WTC11 (cell line): ENCODE results near the gene GTF2H3.

Experiments used
- ATF1 ChIP-seq: sonication (generic); formaldehyde crosslinking; IDR thresholded peaks from 2 replicates; pipeline ENCODE4 v1.8.1; 2023; ENCODE audit warnings: mild to moderate bottlenecking, moderate library complexity, missing genetic modification reagents
- ATF6 ChIP-seq: sonication (generic); formaldehyde crosslinking; IDR thresholded peaks from 2 replicates; pipeline ENCODE4 v1.8.1; 2023; ENCODE audit warnings: mild to moderate bottlenecking, missing genetic modification reagents
- ESRRA ChIP-seq: sonication (generic); formaldehyde crosslinking; IDR thresholded peaks from 2 replicates; pipeline ENCODE4 v1.8.1; 2022; ENCODE audit warnings: mild to moderate bottlenecking, missing genetic modification reagents, borderline replicate concordance
- MXD4 ChIP-seq: fragments of 250-450 bp; sonication (Bioruptor Pico); IDR thresholded peaks from 2 replicates; pipeline ENCODE4 v1.8.0; 2021; ENCODE audit warnings: mild to moderate bottlenecking, moderate library complexity, borderline replicate concordance
- NR2C2 ChIP-seq: sonication (generic); formaldehyde crosslinking; IDR thresholded peaks from 2 replicates; pipeline ENCODE4 v1.8.0; 2022; ENCODE audit warnings: mild to moderate bottlenecking, missing genetic modification reagents
- NR3C1 ChIP-seq: sonication (generic); formaldehyde crosslinking; conservative IDR thresholded peaks from 2 replicates; pipeline ENCODE4 v1.8.1; 2023; ENCODE audit warnings: low read depth, mild to moderate bottlenecking, missing genetic modification reagents
- TF ChIP-seq, protein P1 (sequence below): fragments of 200-600 bp; IDR thresholded peaks from 2 replicates; pipeline ENCODE4 v1.8.0; 2022; ENCODE audit warnings: antibody characterized with exemption
- TF ChIP-seq, protein P2 (sequence below): sonication (generic); formaldehyde crosslinking; IDR thresholded peaks from 2 replicates; pipeline ENCODE4 v1.8.0; 2023; ENCODE audit warnings: mild to moderate bottlenecking, missing genetic modification reagents
- TF ChIP-seq, protein P3 (sequence below): sonication (generic); formaldehyde crosslinking; IDR thresholded peaks from 2 replicates; pipeline ENCODE4 v1.8.0; 2022; ENCODE audit warnings: mild to moderate bottlenecking, missing genetic modification reagents

DNA sequence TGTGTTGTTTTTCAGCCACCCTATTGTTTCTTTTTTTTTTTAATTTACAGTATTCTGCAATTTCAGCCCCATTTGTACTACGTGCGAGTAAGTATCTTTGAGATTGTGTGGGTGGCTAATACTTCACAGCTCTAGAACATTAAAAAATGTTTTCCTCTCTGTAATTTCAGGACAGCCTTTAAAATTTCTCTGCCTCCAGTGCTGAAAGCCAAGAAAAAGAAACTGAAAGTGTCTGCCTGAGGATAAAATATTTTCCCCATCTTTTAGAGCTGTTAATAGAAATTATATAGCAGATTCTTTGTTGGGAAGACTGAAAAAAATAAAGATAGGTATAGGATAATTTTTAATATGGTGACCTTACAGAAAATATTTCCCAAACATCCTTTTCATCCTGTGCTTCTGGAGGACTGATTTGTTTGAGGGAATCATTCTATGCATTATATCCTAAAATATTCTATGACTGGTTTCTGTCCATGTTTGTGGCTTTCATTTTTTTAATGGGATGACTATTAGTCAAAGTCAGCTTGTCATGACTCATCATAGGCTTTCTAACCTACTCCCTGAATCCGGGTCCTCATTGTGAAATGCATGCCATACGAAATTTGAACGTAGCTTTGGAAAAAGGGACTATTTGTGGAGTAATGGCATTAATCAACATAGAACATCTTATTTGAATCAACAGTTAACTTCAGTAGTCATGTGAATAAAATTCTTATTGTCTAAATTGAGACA is 26.5 kb downstream of the GTF2H3 start:
- TF ChIP-seq, protein P1, sequence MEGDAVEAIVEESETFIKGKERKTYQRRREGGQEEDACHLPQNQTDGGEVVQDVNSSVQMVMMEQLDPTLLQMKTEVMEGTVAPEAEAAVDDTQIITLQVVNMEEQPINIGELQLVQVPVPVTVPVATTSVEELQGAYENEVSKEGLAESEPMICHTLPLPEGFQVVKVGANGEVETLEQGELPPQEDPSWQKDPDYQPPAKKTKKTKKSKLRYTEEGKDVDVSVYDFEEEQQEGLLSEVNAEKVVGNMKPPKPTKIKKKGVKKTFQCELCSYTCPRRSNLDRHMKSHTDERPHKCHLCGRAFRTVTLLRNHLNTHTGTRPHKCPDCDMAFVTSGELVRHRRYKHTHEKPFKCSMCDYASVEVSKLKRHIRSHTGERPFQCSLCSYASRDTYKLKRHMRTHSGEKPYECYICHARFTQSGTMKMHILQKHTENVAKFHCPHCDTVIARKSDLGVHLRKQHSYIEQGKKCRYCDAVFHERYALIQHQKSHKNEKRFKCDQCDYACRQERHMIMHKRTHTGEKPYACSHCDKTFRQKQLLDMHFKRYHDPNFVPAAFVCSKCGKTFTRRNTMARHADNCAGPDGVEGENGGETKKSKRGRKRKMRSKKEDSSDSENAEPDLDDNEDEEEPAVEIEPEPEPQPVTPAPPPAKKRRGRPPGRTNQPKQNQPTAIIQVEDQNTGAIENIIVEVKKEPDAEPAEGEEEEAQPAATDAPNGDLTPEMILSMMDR = no peak
- no peak for TF ChIP-seq NR3C1
- TF ChIP-seq ATF1 (CRISPR knock-in tag) = no peak
- no peak for TF ChIP-seq MXD4
- TF ChIP-seq ESRRA (CRISPR knock-in tag) = no peak
- TF ChIP-seq, protein P2, sequence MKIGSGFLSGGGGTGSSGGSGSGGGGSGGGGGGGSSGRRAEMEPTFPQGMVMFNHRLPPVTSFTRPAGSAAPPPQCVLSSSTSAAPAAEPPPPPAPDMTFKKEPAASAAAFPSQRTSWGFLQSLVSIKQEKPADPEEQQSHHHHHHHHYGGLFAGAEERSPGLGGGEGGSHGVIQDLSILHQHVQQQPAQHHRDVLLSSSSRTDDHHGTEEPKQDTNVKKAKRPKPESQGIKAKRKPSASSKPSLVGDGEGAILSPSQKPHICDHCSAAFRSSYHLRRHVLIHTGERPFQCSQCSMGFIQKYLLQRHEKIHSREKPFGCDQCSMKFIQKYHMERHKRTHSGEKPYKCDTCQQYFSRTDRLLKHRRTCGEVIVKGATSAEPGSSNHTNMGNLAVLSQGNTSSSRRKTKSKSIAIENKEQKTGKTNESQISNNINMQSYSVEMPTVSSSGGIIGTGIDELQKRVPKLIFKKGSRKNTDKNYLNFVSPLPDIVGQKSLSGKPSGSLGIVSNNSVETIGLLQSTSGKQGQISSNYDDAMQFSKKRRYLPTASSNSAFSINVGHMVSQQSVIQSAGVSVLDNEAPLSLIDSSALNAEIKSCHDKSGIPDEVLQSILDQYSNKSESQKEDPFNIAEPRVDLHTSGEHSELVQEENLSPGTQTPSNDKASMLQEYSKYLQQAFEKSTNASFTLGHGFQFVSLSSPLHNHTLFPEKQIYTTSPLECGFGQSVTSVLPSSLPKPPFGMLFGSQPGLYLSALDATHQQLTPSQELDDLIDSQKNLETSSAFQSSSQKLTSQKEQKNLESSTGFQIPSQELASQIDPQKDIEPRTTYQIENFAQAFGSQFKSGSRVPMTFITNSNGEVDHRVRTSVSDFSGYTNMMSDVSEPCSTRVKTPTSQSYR (CRISPR knock-in tag) = no peak
- TF ChIP-seq, protein P3, sequence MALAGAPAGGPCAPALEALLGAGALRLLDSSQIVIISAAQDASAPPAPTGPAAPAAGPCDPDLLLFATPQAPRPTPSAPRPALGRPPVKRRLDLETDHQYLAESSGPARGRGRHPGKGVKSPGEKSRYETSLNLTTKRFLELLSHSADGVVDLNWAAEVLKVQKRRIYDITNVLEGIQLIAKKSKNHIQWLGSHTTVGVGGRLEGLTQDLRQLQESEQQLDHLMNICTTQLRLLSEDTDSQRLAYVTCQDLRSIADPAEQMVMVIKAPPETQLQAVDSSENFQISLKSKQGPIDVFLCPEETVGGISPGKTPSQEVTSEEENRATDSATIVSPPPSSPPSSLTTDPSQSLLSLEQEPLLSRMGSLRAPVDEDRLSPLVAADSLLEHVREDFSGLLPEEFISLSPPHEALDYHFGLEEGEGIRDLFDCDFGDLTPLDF (CRISPR knock-in tag) = no peak
- TF ChIP-seq ATF6 = no peak
- TF ChIP-seq NR2C2 (CRISPR knock-in tag) = no peak
